ENCODE results near the gene KRTCAP3. TPM values are rescaled to one million over a fixed set of nuclear protein-coding genes. Genes with fewer than 3 reads are reported as not detected.
A peak's percentile ranks its signal among the peaks of the same experiment; 100 is the strongest.
"Not testable (repeated sequence)": the region's sequence is repeated elsewhere in the genome, so short reads cannot be mapped to it uniquely, and the experiment has no call there.

The KRTCAP3 gene
- total RNA-seq, 8 experiments from 2014 or later = 0.54 to 3.2 (median 1.7) TPM; not detected in 1

DNA sequence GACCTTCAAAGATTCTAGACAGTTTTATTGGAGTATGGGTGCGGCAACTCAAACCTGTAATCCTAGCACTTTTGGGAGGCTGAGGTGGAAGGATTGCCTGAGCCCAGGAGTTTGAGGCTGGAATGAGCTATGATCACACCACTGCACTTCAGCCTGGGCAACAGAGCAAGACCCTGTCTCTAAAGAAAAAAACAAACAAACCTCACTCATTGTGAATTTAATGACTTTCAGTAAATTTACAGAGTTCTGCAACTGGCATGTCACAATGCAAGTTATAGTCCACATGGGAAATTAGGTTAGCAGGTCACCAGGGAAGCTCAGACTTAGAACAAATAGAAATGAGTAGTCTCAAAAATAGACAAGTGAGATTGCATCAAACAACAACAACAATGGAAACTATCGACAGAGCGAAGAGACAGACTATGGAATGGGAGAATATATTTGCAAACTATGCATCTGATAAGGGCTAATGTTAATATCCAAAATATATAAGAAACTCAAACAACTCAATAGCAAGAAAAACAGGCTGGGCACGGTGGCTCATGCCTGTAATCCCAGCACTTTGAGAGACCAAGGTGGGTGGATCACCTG lies 20.4 kb upstream of the KRTCAP3 start:
- WGBS, 10 experiments = 67 to 100% (median 92%) methylated on average over 1 to 3 of the region's 4 CpGs; no CpG with 5 or more reads in 3 of the 10 experiments
- Histone ChIP-seq H3K4me1 (replicated peaks in 1 of 2) (no peaks in the 10 kb centered on the region), H3K27ac (no peak overlapping the region), H3K4me3 (no peak overlapping the region)
- no peak for ATAC-seq (replicated peaks in 6 of 8)
- in situ Hi-C loops (cut with MboI; ENCODE audit: low pct_unique_long_range_greater_than_20kb in 2 of 9, low sequenced_read_pairs in 9 of 9, unreplicated experiment in 9 of 9) = no loop called here

DNA sequence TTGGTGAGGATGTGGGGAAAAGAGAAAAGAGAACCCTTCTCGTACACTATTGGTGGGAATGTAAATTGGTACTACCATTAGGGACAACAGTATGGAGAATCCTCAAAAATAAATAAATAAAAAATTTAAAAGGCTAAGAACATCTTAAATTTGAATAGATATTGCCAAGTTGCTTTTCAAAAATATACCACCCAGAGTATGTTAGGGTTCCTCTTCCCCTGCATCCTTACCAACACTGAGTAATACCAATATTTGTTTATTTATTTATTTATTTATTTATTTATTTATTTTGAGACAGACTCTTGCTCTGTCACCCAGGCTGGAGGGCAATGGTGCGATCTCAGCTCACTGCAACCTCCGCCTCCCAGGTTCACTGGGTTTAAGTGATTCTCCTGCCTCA lies 19.2 kb upstream of the KRTCAP3 start:
- in situ Hi-C loops (cut with MboI; ENCODE audit: low pct_unique_long_range_greater_than_20kb in 2 of 9, low sequenced_read_pairs in 9 of 9, unreplicated experiment in 9 of 9) = no loop called here
- ATAC-seq (replicated peaks in 6 of 8) = no peak
- no peak overlapping the region for H3K4me3 ChIP-seq
- H3K27ac ChIP-seq = no peak overlapping the region
- 78 to 100% (median 93%) methylated on average over 1 to 3 of the region's 3 CpGs; no CpG with 5 or more reads in 1 of the 10 experiments for WGBS, 10 experiments
- H3K4me1 ChIP-seq (replicated peaks in 1 of 2) = peaks cover 0 to 4% of the 10 kb centered on the region in 2 donors

DNA sequence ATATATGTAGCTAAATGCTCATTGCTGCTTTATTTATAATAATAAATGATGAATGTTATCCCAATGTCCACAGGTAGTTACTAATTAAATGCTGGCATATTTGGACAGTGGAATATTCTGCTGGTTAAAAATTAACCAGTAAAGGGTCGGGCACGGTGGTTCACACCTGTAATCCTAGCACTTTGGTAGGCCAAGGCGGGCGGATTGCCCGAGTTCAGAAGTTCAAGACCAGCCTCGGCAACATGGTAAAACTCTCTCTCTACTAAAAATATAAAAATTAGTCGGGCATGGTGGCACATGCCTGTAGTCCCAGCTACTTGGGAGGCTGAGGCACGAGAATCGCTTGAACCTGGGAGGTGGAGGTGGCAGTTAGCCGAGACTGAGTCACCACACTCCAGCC lies 17.1 kb upstream of the KRTCAP3 start:
- ATAC-seq (replicated peaks in 6 of 8); H3K4me1 ChIP-seq (replicated peaks in 1 of 2); H3K4me3 ChIP-seq; H3K27ac ChIP-seq; in situ Hi-C loops (cut with MboI; ENCODE audit: low pct_unique_long_range_greater_than_20kb in 2 of 9, low sequenced_read_pairs in 9 of 9, unreplicated experiment in 9 of 9): not testable (repeated sequence)
- 80 to 91% (median 85%) methylated on average over 2 to 7 of the region's 10 CpGs; no CpG with 5 or more reads in 3 of the 10 experiments for WGBS, 10 experiments

DNA sequence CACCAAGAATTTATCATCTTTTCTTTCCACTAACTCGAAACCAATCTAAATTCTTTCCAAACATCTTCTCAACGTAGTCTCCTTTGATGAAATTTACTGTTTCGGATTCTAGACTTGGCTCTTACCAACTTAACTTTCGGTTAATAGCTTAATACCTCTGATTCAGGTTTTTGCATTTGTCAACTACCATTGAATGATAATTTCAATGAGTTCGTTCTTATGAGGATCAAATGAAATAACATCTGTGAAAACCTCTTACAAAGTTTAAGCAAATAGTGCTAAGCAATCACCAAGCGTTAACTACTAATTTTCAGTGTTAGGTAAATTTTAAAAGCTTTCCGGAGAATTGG lies 14.3 kb upstream of the KRTCAP3 start:
- in situ Hi-C loops (cut with MboI; ENCODE audit: low pct_unique_long_range_greater_than_20kb in 2 of 9, low sequenced_read_pairs in 9 of 9, unreplicated experiment in 9 of 9) = no loop called here
- WGBS, 10 experiments = 0 to 39% (median 23%) methylated on average over 3 to 7 of the region's 7 CpGs; no CpG with 5 or more reads in 1 of the 10 experiments
- peak overlapping the region; percentile 95 to 96 for H3K27ac ChIP-seq

DNA sequence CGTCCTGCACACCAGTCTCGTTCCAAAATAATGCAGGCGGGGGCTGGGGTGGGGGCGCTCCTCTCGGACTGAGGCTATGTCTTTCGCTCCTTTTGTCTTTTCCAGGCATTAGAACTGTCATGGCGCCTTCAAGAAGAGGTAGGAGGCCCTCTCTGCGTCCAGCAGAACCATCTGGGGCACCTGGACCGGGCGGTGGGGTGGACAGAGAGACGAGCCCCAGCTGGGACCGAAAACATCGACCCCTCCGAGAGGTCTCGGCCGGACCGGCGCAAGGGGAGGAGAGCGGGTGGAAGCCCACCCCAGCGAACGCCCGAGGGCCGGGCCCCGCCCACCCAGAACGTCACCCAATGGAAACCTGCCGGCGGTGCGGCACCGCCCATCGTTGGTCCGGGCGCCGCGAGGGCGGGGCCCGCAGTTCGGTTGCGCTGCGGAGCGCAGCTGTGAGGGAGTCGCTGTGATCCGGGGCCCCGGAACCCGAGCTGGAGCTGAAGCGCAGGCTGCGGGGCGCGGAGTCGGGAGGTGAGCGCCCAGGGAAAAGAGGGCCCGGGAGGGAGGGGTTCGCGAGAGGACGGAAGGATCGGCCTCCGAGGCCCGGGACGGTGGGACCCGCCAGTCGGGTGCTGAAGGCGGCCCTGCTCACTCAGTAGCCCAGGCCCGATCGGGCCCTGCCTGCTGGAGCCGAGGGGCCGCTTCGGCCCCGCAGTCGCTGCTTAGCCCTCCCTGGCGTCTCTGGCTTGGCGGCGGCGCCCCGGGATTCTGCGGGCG lies 13.8 kb upstream of the KRTCAP3 start, which contains the start of gene NRBP1:
Gene NRBP1, plus strand, starts transcription at position 419 of the 765 bp plus-strand sequence. CDS start 4,643 bp downstream, outside the sequence.
- 0 to 2% (median 0%) methylated on average over 1 to 23 of the region's 75 CpGs; no CpG with 5 or more reads in 1 of the 10 experiments for WGBS, 10 experiments
- Histone ChIP-seq H3K4me3 (peak within 1 kb of the TSS; percentile 76 to 89 (median 87)), H3K4me1 (replicated peaks in 1 of 2) (peaks cover 7 to 18% of the 10 kb centered on the region in 2 donors), H3K27ac (peak within 1 kb of the TSS; percentile 95 to 96)
- peak; percentile 80 to 90 (median 88) for ATAC-seq (replicated peaks in 6 of 8)
- in situ Hi-C loops (cut with MboI; ENCODE audit: low pct_unique_long_range_greater_than_20kb in 2 of 9, low sequenced_read_pairs in 9 of 9, unreplicated experiment in 9 of 9) = no loop called here

More for the DNA sequence above, 14.3 kb upstream of the KRTCAP3 start:
- no peak for ATAC-seq (replicated peaks in 6 of 8)
- peak overlapping the region; percentile 76 to 89 (median 87) for H3K4me3 ChIP-seq
- peaks cover 7 to 18% of the 10 kb centered on the region in 2 donors for H3K4me1 ChIP-seq (replicated peaks in 1 of 2)

- ATAC-seq (replicated peaks in 6 of 8) = peak; percentile 65 to 85 (median 79)
- Histone ChIP-seq H3K4me3 (peak overlapping the region; percentile 76 to 89 (median 87)), H3K27ac (peak overlapping the region; percentile 95 to 96), H3K4me1 (replicated peaks in 1 of 2) (peaks cover 7 to 18% of the 10 kb centered on the region in 2 donors)
- WGBS, 10 experiments = 0% methylated on average over 1 to 4 of the region's 51 CpGs; no CpG with 5 or more reads in 4 of the 10 experiments
- in situ Hi-C loops (cut with MboI; ENCODE audit: low pct_unique_long_range_greater_than_20kb in 2 of 9, low sequenced_read_pairs in 9 of 9, unreplicated experiment in 9 of 9) = no loop called here
Observed at GRCh38 chr2:27428978-27429541, 13.1 kb upstream of the KRTCAP3 start.

DNA sequence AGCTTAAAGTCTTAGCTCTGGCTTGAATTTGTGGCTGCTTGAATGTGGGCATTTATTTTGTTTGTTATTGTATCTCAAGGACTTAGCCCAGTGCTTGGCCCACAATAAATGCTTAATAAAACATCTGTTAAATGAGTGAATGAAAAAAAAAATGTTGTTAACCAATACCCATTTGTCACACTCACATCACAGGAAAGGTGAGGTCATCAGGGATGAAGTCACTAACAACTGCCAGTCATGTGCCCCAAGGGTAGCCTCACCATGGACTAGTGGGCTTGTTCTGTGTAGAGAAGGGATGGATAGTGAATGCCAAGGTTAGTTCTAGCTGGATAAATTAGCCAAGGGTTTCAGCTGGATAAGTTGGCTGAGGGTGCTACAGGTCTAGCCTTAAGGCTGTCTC lies 10.8 kb upstream of the KRTCAP3 start:
- in situ Hi-C loops (cut with MboI; ENCODE audit: low pct_unique_long_range_greater_than_20kb in 2 of 9, low sequenced_read_pairs in 9 of 9, unreplicated experiment in 9 of 9) = no loop called here
- ATAC-seq (replicated peaks in 6 of 8) = peak in 1 of 8 experiments; percentile 2
- Histone ChIP-seq H3K4me1 (replicated peaks in 1 of 2) (peaks cover 7 to 18% of the 10 kb centered on the region in 2 donors), H3K4me3 (no peak overlapping the region), H3K27ac (no peak overlapping the region)

DNA sequence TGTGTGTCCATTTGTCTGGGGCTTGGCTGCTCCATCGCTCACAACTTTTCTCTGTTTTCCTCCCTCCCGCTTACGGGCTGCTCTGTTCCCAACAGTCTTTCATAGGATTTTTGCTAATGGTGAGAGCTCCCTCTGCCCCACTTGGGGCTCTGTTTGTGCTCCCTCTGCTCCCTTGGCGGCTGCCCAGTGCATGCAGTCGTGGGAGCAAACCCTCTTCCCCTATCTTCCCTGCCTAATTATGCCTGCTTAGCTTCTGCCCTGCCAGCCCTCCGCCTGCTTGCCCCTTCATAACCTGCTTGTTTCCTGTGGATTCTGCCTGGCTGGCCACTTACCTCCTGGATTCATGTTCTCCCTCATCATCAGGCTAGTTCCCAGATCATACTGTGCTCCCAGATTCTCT lies 6.6 kb upstream of the KRTCAP3 start:
- H3K4me1 ChIP-seq (replicated peaks in 1 of 2) = peaks cover 0 to 2% of the 10 kb centered on the region in 2 donors
- ATAC-seq (replicated peaks in 6 of 8) = no peak
- in situ Hi-C loops (cut with MboI; ENCODE audit: low pct_unique_long_range_greater_than_20kb in 2 of 9, low sequenced_read_pairs in 9 of 9, unreplicated experiment in 9 of 9) = no loop called here
- H3K27ac ChIP-seq = no peak overlapping the region
- no peak overlapping the region for H3K4me3 ChIP-seq
- WGBS, 10 experiments = 79 to 100% (median 91%) methylated on average over 2 to 5 of the region's 6 CpGs; no CpG with 5 or more reads in 3 of the 10 experiments

DNA sequence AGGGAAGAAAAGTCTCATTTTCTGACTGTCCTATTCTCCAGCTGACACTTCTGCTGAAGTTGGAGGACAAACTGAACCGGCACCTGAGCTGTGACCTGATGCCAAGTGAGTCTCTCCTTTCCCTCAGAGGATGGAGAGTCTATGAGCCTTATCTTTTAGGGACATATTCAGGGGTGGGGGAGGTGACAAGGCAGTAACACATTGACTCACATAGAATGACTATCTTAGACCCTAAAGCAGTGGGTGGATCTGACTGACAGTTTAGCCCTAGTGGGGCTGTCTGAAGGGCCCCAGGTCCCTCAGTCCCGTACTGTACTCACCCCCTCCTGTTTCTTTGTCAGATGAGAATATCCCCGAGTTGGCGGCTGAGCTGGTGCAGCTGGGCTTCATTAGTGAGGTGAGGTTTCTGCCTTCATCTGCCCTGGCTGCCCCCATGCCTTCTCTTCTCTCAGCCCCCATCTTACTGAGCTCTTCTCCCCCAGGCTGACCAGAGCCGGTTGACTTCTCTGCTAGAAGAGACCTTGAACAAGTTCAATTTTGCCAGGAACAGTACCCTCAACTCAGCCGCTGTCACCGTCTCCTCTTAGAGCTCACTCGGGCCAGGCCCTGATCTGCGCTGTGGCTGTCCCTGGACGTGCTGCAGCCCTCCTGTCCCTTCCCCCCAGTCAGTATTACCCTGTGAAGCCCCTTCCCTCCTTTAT lies 805 bp upstream of the KRTCAP3 start:
- in situ Hi-C loops (cut with MboI; ENCODE audit: low pct_unique_long_range_greater_than_20kb in 2 of 9, low sequenced_read_pairs in 9 of 9, unreplicated experiment in 9 of 9) = no loop called here
- no peaks in the 10 kb centered on the region for H3K4me1 ChIP-seq (replicated peaks in 1 of 2)
- H3K4me3 ChIP-seq = no peak overlapping the region
- no peak overlapping the region for H3K27ac ChIP-seq
- peak in 4 of 8 experiments; percentile 4 to 18 (median 10) for ATAC-seq (replicated peaks in 6 of 8)
- 58 to 100% (median 80%) methylated on average over 1 to 4 of the region's 10 CpGs; no CpG with 5 or more reads in 5 of the 10 experiments for WGBS, 10 experiments

DNA sequence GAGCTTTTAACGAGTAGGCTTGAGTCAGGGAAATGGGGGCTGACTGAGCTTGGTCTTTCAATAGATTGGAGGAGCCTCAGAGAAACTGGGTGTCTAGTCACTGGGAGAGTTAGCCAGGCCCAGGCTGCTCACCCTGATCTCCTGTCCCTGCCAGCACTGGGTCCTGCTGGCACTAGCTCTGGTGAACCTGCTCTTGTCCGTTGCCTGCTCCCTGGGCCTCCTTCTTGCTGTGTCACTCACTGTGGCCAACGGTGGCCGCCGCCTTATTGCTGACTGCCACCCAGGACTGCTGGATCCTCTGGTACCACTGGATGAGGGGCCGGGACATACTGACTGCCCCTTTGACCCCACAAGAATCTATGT lies 720 bp downstream of the KRTCAP3 start:
- in situ Hi-C loops (cut with MboI; ENCODE audit: low pct_unique_long_range_greater_than_20kb in 2 of 9, low sequenced_read_pairs in 9 of 9, unreplicated experiment in 9 of 9) = no loop called here
- ATAC-seq (replicated peaks in 6 of 8) = peak; percentile 15 to 43 (median 32)
- no peaks in the 10 kb centered on the region for H3K4me1 ChIP-seq (replicated peaks in 1 of 2)
- H3K27ac ChIP-seq = no peak overlapping the region
- WGBS, 10 experiments = 20 to 95% (median 87%) methylated on average over 1 to 4 of the region's 6 CpGs; no CpG with 5 or more reads in 4 of the 10 experiments
- H3K4me3 ChIP-seq = no peak overlapping the region

- no peak for ATAC-seq (replicated peaks in 6 of 8)
- Histone ChIP-seq H3K4me1 (replicated peaks in 1 of 2) (no peaks in the 10 kb centered on the region), H3K4me3 (no peak overlapping the region), H3K27ac (no peak overlapping the region)
- in situ Hi-C loops (cut with MboI; ENCODE audit: low pct_unique_long_range_greater_than_20kb in 2 of 9, low sequenced_read_pairs in 9 of 9, unreplicated experiment in 9 of 9) = no loop called here
- WGBS, 10 experiments = 60 to 100% (median 83%) methylated on average over 1 to 3 of the region's 8 CpGs; no CpG with 5 or more reads in 4 of the 10 experiments
Observed at GRCh38 chr2:27445155-27445554, 3.0 kb downstream of the KRTCAP3 start.

DNA sequence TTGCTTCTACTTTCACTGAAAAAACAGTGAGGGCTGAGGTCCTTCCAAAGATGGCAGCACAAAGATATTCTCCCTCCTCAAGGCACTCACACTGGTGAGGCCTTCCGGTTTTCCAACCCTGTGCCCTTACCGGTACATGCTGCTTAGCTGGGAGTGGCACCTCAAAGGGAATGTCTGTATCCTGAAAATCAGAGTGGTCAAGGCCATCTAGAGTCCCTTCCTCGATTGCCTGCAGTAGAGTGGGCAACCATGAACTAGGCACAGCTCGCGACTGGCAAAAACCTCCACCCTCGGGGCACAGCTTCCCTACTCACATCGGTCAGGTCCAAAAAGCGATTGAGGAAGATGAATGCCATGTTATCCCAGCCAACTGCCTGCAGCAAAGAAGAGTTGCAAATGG lies 3.4 kb downstream of the KRTCAP3 start:
- ATAC-seq (replicated peaks in 6 of 8) = no peak
- H3K4me1 ChIP-seq (replicated peaks in 1 of 2) = no peaks in the 10 kb centered on the region
- in situ Hi-C loops (cut with MboI; ENCODE audit: low pct_unique_long_range_greater_than_20kb in 2 of 9, low sequenced_read_pairs in 9 of 9, unreplicated experiment in 9 of 9) = no loop called here
- H3K4me3 ChIP-seq = no peak overlapping the region
- 60 to 100% (median 98%) methylated on average over 1 to 8 of the region's 8 CpGs; no CpG with 5 or more reads in 2 of the 10 experiments for WGBS, 10 experiments
- no peak overlapping the region for H3K27ac ChIP-seq

- in situ Hi-C loops (cut with MboI; ENCODE audit: low pct_unique_long_range_greater_than_20kb in 2 of 9, low sequenced_read_pairs in 9 of 9, unreplicated experiment in 9 of 9) = no loop called here
- WGBS, 10 experiments = 65 to 100% (median 93%) methylated on average over 2 to 3 of the region's 3 CpGs; no CpG with 5 or more reads in 1 of the 10 experiments
- Histone ChIP-seq H3K4me1 (replicated peaks in 1 of 2) (no peaks in the 10 kb centered on the region), H3K4me3 (no peak overlapping the region), H3K27ac (no peak overlapping the region)
- ATAC-seq (replicated peaks in 6 of 8) = no peak
Observed at GRCh38 chr2:27446057-27446456, 3.9 kb downstream of the KRTCAP3 start.
